HL-60 (cell line): ENCODE results near the gene NR3C1.

Experiments
- DNase-seq, 2 experiments: peaks; one replicate each; pipeline ENCODE4 v3.0.0-alpha.2; 2010 to 2020; ENCODE audit warnings: low read depth in 1 of 2, low spot score in 1 of 2
- H3K27ac ChIP-seq: fragments of 250-450 bp; sonication (Bioruptor Pico); replicated peaks from 2 replicates; pipeline ENCODE4 v1.5.1; 2020; ENCODE audit warnings: mild to moderate bottlenecking, moderate library complexity
- H3K27me3 ChIP-seq: fragments of 250-450 bp; sonication (Bioruptor Pico); 2 replicates; pipeline ENCODE4 v1.5.1; 2021; ENCODE audit warnings: mild to moderate bottlenecking, moderate library complexity; ENCODE audit not compliant: insufficient read depth, poor library complexity, severe bottlenecking
- H3K4me3 ChIP-seq: replicated peaks from 2 replicates; pipeline ENCODE4 v1.5.1; 2011; ENCODE audit warnings: mild to moderate bottlenecking, control low read depth, low read length; ENCODE audit not compliant: insufficient read depth
- GABPA ChIP-seq: IDR thresholded peaks from 2 replicates; pipeline ENCODE4 v1.6.1; 2012; ENCODE audit warnings: low read depth
- POLR2AphosphoS5 ChIP-seq: IDR thresholded peaks from 2 replicates; pipeline ENCODE4 v1.6.1; 2012; ENCODE audit warnings: low read depth
- SPI1 ChIP-seq: IDR thresholded peaks from 2 replicates; pipeline ENCODE4 v1.6.1; 2012; ENCODE audit warnings: low read depth, mild to moderate bottlenecking, borderline replicate concordance
- TF ChIP-seq, protein P1 (sequence below): IDR thresholded peaks from 2 replicates; pipeline ENCODE4 v1.6.1; 2012; ENCODE audit warnings: low read depth; ENCODE audit not compliant: insufficient replicate concordance
- TF ChIP-seq, protein P2 (sequence below): IDR thresholded peaks from one replicate; pipeline ENCODE4 v1.5.1; 2011; ENCODE audit warnings: low read length, control low read depth, inconsistent platforms; ENCODE audit not compliant: insufficient read depth

The NR3C1 gene

DNA sequence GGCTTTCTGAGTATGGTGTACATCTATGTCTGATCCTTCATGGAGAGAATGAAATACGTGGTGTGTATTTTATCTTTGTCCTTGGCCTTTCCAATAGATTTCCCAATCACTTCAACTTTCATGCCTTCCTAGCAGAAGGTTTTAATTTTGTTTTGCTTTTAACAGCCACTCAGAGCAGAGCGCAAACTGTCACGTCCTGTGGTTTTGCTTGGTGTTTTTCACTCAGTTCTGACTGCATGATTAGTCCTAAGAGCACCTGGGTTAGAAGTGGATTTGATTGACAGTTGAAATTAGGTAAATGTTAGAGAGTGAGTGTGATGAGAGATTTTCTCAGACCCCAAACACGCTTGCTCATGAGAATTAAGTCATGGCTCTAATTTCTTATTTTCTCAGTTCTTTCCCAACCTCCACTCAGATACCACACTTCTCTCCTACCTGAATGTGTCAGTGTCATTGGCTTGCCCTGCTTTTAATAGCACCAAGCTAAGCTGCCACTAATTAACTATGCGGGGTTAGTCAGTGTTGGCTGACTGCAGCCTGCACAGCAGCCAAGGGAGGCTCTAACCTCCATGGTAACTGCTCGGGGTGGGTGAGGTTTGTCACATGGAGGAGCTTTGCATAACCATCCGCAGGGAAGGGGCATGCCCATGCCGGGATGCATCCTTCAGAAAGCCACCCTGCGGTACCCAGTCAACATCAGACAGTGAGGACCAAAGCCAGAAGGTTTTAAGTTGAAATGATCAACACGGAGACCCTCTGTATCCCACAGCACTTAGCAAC lies 173.4 kb downstream of the NR3C1 start:
- DNase-seq, result no peak
- TF ChIP-seq POLR2AphosphoS5, result no peak
- no peak for TF ChIP-seq GABPA
- TF ChIP-seq, protein P1, sequence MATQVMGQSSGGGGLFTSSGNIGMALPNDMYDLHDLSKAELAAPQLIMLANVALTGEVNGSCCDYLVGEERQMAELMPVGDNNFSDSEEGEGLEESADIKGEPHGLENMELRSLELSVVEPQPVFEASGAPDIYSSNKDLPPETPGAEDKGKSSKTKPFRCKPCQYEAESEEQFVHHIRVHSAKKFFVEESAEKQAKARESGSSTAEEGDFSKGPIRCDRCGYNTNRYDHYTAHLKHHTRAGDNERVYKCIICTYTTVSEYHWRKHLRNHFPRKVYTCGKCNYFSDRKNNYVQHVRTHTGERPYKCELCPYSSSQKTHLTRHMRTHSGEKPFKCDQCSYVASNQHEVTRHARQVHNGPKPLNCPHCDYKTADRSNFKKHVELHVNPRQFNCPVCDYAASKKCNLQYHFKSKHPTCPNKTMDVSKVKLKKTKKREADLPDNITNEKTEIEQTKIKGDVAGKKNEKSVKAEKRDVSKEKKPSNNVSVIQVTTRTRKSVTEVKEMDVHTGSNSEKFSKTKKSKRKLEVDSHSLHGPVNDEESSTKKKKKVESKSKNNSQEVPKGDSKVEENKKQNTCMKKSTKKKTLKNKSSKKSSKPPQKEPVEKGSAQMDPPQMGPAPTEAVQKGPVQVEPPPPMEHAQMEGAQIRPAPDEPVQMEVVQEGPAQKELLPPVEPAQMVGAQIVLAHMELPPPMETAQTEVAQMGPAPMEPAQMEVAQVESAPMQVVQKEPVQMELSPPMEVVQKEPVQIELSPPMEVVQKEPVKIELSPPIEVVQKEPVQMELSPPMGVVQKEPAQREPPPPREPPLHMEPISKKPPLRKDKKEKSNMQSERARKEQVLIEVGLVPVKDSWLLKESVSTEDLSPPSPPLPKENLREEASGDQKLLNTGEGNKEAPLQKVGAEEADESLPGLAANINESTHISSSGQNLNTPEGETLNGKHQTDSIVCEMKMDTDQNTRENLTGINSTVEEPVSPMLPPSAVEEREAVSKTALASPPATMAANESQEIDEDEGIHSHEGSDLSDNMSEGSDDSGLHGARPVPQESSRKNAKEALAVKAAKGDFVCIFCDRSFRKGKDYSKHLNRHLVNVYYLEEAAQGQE, result no peak
- TF ChIP-seq, protein P2, sequence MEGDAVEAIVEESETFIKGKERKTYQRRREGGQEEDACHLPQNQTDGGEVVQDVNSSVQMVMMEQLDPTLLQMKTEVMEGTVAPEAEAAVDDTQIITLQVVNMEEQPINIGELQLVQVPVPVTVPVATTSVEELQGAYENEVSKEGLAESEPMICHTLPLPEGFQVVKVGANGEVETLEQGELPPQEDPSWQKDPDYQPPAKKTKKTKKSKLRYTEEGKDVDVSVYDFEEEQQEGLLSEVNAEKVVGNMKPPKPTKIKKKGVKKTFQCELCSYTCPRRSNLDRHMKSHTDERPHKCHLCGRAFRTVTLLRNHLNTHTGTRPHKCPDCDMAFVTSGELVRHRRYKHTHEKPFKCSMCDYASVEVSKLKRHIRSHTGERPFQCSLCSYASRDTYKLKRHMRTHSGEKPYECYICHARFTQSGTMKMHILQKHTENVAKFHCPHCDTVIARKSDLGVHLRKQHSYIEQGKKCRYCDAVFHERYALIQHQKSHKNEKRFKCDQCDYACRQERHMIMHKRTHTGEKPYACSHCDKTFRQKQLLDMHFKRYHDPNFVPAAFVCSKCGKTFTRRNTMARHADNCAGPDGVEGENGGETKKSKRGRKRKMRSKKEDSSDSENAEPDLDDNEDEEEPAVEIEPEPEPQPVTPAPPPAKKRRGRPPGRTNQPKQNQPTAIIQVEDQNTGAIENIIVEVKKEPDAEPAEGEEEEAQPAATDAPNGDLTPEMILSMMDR, result no peak
- no peak for TF ChIP-seq SPI1
- no peaks in the 10 kb centered on the region for H3K27me3 ChIP-seq
- no peak overlapping the region for H3K4me3 ChIP-seq
- H3K27ac ChIP-seq, result no peak overlapping the region

DNA sequence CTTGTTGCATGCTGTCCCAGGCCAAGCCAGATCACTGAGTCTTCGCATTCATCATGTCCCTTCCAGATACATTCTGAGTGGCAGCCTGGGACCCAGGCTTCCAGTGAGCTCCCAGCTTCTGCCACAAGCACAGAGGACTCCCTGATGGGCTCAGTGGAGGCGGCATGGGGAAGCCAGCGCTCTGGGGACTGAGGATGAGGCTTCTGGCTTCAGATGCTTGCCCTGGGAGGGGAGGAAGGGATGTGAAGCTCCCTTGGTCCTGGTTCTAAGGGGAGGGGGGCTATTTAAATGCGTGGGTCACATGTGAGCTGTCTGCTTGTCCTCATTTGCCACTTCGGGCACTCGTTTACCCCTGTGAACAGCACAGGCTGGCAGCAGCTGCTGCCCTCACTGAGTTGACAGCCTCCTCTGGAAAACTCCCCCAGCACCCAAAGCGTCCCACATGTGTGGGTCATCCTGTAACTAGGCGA lies 174.0 kb downstream of the NR3C1 start:
- Histone ChIP-seq H3K4me3 (no peak overlapping the region), H3K27me3 (no peaks in the 10 kb centered on the region), H3K27ac (no peak overlapping the region)
- TF ChIP-seq POLR2AphosphoS5, result no peak
- TF ChIP-seq SPI1, result no peak
- TF ChIP-seq, protein P2, result no peak
- no peak for TF ChIP-seq GABPA
- TF ChIP-seq, protein P1, result no peak
- DNase-seq, result no peak

DNA sequence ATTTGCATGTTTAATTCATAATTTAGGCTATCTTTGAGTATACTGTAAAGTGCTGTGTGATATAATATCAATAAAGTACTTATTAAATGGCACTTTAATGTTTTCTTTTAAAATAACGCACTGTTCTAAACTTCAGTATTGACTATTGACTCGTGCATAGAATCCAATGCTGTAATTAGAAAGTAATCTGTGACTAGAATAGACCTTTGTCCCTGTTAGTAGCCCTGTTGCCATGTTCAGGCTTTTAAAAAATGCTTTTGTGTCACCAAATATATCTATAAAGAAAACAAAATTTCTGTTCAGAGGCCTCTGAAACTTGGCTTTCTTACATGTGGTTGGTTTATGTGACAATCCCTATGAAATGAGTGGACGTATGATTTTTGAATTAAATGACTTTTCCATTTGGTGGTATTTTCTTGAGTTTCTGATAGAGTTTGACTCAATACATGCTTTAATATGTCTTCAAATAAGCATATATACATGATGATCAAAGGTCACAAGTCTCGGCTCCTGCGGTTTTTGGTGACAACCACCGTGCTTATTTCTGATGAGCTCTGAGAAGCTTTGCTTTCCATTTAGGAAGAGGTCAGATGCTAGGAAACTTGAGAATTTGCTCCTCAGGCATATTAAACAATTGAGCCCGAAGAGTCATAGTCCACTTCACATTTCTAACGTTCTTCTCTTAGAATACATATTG lies 174.7 kb downstream of the NR3C1 start:
- H3K27ac ChIP-seq, result no peak overlapping the region
- H3K4me3 ChIP-seq, result no peak overlapping the region
- DNase-seq, result no peak

More for the DNA sequence above, 174.7 kb downstream of the NR3C1 start:
- H3K27me3 ChIP-seq, result no peaks in the 10 kb centered on the region
- TF ChIP-seq, protein P1, result no peak
- TF ChIP-seq, protein P2, result no peak
- TF ChIP-seq GABPA, result no peak
- TF ChIP-seq SPI1, result no peak
- TF ChIP-seq POLR2AphosphoS5, result no peak
